Pancreas (tissue), 10 donors: ENCODE measurements around the gene PPP2R5D. TPM values are rescaled to one million over a fixed set of nuclear protein-coding genes. Genes with fewer than 3 reads are reported as not detected.
"Not testable (repeated sequence)": the region's sequence is repeated elsewhere in the genome, so short reads cannot be mapped to it uniquely, and the experiment has no call there.

ENCODE experiments used
- ATAC-seq, 4 donors: fragments of 200-7000 bp; cut with Tn5 transposase; one replicate each; pipeline versions ENCODE4 v1.8.0 to v1.9.1; 2020; ENCODE audit warnings: mild to moderate bottlenecking in 4 of 4, moderate library complexity in 4 of 4
- DNase-seq, 6 donors: peaks; one replicate each; pipeline ENCODE4 v3.0.0-alpha.2; 2020
- FAIRE-seq: peaks from 2 replicates; lab custom pipeline; 2012; peaks lifted over from hg19 to GRCh38; lab: Jason Lieb, UNC
- H3K27ac ChIP-seq, 4 donors: fragments of 200-600 bp; sonication (generic); 1 replicate in 3 of 4; 2 replicates in 1 of 4; pipeline versions ENCODE4 v1.5.0 to v1.8.0; 2020
- H3K27me3 ChIP-seq, 4 donors: fragments of 200-600 bp; one replicate each; pipeline ENCODE4 v1.8.0; 2021
- H3K36me3 ChIP-seq, 3 donors: fragments of 200-600 bp; sonication (generic) in 1 of 3; one replicate each; pipeline versions ENCODE4 v1.5.0 to v1.8.0; 2020 to 2021
- H3K4me1 ChIP-seq, 3 donors: fragments of 200-600 bp; one replicate each; pipeline ENCODE4 v1.8.0; 2021
- H3K4me3 ChIP-seq, 4 donors: fragments of 200-600 bp; sonication (generic) in 2 of 4; one replicate each; pipeline versions ENCODE4 v1.5.0 to v1.8.0; 2020 to 2021
- H3K9me3 ChIP-seq, 4 donors: fragments of 200-600 bp; one replicate each; pipeline ENCODE4 v1.8.0; 2021
- WGBS, 2 donors: extraction: QIAGEN DNeasy Blood & Tissue Kit; methylation state at CpG; one replicate each; pipeline ENCODE4 v1.1.7; 2013; 5-methylcytosine and 5-hydroxymethylcytosine counted together
- intact Hi-C, 3 donors: fragments of 100-400 bp; cut with DNase I; formaldehyde crosslinking; loops; one replicate each; pipeline versions ENCODE4 v1.11.1 to v1.14.2; 2022
- polyA plus RNA-seq, 2 donors: library from polyadenylated mRNA; stranded (reverse); fragments of 200-250 nt; gene quantifications; one replicate each; pipeline ENCODE4 v1.2.3, GENCODE V29; 2013
- total RNA-seq, 6 donors: library from RNA; stranded (reverse); fragmentation: NEBNext Ultra II Directional in 4 of 6; extraction: Animal tissue kit (Norgen Biotek cat#: 25700) in 4 of 6; gene quantifications; one replicate each; pipeline versions ENCODE4 v1.2.1 to v1.2.4, GENCODE V29; 2021 to 2023
- TF ChIP-seq, protein P1 (sequence below), 4 donors: fragments of 200-600 bp; sonication (generic) in 3 of 4; IDR thresholded peaks; one replicate each; pipeline versions ENCODE4 v1.5.0 to v1.8.0; 2021; ENCODE audit warnings: antibody characterized with exemption in 4 of 4
- donor health status: healthy with polysubstance abuse.
- donor health status: DM: no; HTN: no; CAD: no; lungs with moderate emphysema.
- donor health status: DM: no; HTN: no; CAD: no.
- donor health status: control.
- donor health status: control.
- donor health status: Bipolar disorder and iron deficiency.
- donor health status: DM: yes; HTN: yes; CAD: no.
- donor health status: DM: no; HTN: no; CAD: no.
- donor health status: DM: no; HTN: no; CAD: no.
- donor health status: DM: yes; HTN: yes; CAD: no.

The PPP2R5D gene
- total and polyA plus RNA-seq, 8 donors: 9.6 to 18.7 (median 12.6) TPM

GRCh38 chr6:42993445-42993844, 9.1 kb downstream of the PPP2R5D start:
- Histone ChIP-seq H3K36me3 (no peaks in the 10 kb centered on the region), H3K27me3 (no peaks in the 10 kb centered on the region), H3K27ac (no peak overlapping the region), H3K9me3 (no peaks in the 10 kb centered on the region), H3K4me3 (no peak overlapping the region), H3K4me1 (no peaks in the 10 kb centered on the region)
- DNase-seq: no peak
- 89 to 100% methylated on average over 2 of the region's 2 CpGs for WGBS, 2 donors
- FAIRE-seq: no peak
- TF ChIP-seq, protein P1, sequence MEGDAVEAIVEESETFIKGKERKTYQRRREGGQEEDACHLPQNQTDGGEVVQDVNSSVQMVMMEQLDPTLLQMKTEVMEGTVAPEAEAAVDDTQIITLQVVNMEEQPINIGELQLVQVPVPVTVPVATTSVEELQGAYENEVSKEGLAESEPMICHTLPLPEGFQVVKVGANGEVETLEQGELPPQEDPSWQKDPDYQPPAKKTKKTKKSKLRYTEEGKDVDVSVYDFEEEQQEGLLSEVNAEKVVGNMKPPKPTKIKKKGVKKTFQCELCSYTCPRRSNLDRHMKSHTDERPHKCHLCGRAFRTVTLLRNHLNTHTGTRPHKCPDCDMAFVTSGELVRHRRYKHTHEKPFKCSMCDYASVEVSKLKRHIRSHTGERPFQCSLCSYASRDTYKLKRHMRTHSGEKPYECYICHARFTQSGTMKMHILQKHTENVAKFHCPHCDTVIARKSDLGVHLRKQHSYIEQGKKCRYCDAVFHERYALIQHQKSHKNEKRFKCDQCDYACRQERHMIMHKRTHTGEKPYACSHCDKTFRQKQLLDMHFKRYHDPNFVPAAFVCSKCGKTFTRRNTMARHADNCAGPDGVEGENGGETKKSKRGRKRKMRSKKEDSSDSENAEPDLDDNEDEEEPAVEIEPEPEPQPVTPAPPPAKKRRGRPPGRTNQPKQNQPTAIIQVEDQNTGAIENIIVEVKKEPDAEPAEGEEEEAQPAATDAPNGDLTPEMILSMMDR (IDR thresholded peaks at IDR 0.05): no peak
- intact Hi-C loops: no loop called here
- ATAC-seq: no peak

GRCh38 chr6:42996513-42996912, 12.1 kb downstream of the PPP2R5D start:
- TF ChIP-seq, protein P1 (IDR thresholded peaks at IDR 0.05): no peak
- Histone ChIP-seq H3K27ac (no peak overlapping the region), H3K27me3 (no peaks in the 10 kb centered on the region), H3K9me3 (no peaks in the 10 kb centered on the region), H3K4me1 (no peaks in the 10 kb centered on the region), H3K36me3 (no peaks in the 10 kb centered on the region), H3K4me3 (no peak overlapping the region)
- intact Hi-C loops: no loop called here
- ATAC-seq: no peak
- no peak for DNase-seq
- FAIRE-seq: no peak

GRCh38 chr6:42998205-42998604, 13.8 kb downstream of the PPP2R5D start:
- FAIRE-seq, H3K9me3 ChIP-seq, ATAC-seq, H3K4me3 ChIP-seq, intact Hi-C loops, DNase-seq, H3K27me3 ChIP-seq, H3K36me3 ChIP-seq, H3K4me1 ChIP-seq, H3K27ac ChIP-seq: not testable (repeated sequence)
- WGBS, 2 donors: 83 to 85% methylated on average over 9 of the region's 9 CpGs

DNA sequence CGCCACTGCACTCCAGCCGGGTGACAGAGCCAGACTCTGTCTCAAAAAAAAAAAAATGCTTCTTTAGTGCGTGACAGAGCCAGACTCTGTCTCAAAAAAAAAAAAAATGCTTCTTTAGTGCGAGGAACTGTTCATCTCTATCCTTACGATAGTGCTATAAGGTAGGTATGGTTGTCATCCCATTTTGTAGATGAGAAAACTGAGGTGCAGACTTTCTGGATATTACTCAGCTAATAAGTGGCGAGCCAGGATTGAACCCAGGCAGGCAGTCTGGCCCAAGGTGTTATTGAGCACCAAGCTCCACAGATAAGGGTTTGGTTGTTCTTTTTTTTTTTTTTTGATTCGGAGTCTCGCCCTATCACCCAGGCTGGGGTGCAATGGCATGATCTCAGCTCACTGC, 17.5 kb downstream of the PPP2R5D start:
- H3K4me3 ChIP-seq: no peak overlapping the region
- 96 to 97% methylated on average over 8 of the region's 8 CpGs for WGBS, 2 donors
- no peak overlapping the region for H3K27ac ChIP-seq
- H3K36me3 ChIP-seq: no peaks in the 10 kb centered on the region
- DNase-seq (no peak), FAIRE-seq (no peak), ATAC-seq (no peak)
- no peaks in the 10 kb centered on the region for H3K4me1 ChIP-seq
- no peaks in the 10 kb centered on the region for H3K27me3 ChIP-seq
- intact Hi-C loops: no loop called here
- H3K9me3 ChIP-seq: no peaks in the 10 kb centered on the region
- TF ChIP-seq, protein P1 (IDR thresholded peaks at IDR 0.05): no peak

- Histone ChIP-seq H3K9me3 (no peaks in the 10 kb centered on the region), H3K36me3 (peaks cover 0 to 24% (median 7%) of the 10 kb centered on the region in 3 donors), H3K27ac (no peak overlapping the region), H3K27me3 (no peaks in the 10 kb centered on the region), H3K4me3 (no peak overlapping the region), H3K4me1 (no peaks in the 10 kb centered on the region)
- no peak for ATAC-seq
- no peak for DNase-seq
- 83 to 90% methylated on average over 5 of the region's 5 CpGs for WGBS, 2 donors
- TF ChIP-seq, protein P1 (IDR thresholded peaks at IDR 0.05): no peak
- intact Hi-C loops: no loop called here
- FAIRE-seq: no peak
These were observed 21.5 kb downstream of the PPP2R5D start for GRCh38 chr6:43005844-43006243.
